ENCODE measurements around the gene MYBBP1A. TPM values are rescaled to one million over a fixed set of nuclear protein-coding genes. Genes with fewer than 3 reads are reported as not detected.

Gene MYBBP1A
- total RNA-seq, 4 donors from 2014 or later = 73.4 to 127 (median 83.8) TPM

GRCh38 chr17:4576729-4577322, 21.6 kb upstream of the MYBBP1A start:
- TF ChIP-seq POLR2AphosphoS5 (IDR thresholded peaks at IDR 0.05) = no peak
- no peak for TF ChIP-seq EP300 (IDR thresholded peaks at IDR 0.05)
- TF ChIP-seq POLR2A (IDR thresholded peaks at IDR 0.05) = no peak
- TF ChIP-seq CTCF (IDR thresholded peaks at IDR 0.05) = no peak
- 90% methylated on average over 11 of the region's 18 CpGs for WGBS
- no peak overlapping the region for H3K4me3 ChIP-seq
- no peak for DNase-seq (ENCODE audit: low spot score in 2 of 2)
- peaks cover 7% of the 10 kb centered on the region for H3K27me3 ChIP-seq
- H3K27ac ChIP-seq = no peak overlapping the region
- no peaks in the 10 kb centered on the region for H3K4me1 ChIP-seq
- no peaks in the 10 kb centered on the region for H3K9me3 ChIP-seq
- no peaks in the 10 kb centered on the region for H3K36me3 ChIP-seq

- 79% methylated on average over 6 of the region's 6 CpGs for WGBS
- no peak overlapping the region for H3K27ac ChIP-seq
These were observed 21.0 kb upstream of the MYBBP1A start for GRCh38 chr17:4576161-4576558.

GRCh38 chr17:4574448-4575045, 19.4 kb upstream of the MYBBP1A start:
- Histone ChIP-seq H3K9me3 (no peaks in the 10 kb centered on the region), H3K4me3 (no peak overlapping the region), H3K4me1 (no peaks in the 10 kb centered on the region), H3K36me3 (no peaks in the 10 kb centered on the region), H3K27me3 (no peaks in the 10 kb centered on the region), H3K27ac (no peak overlapping the region)
- DNase-seq (ENCODE audit: low spot score in 2 of 2) = no peak
- TF ChIP-seq POLR2A (IDR thresholded peaks at IDR 0.05) (no peak), EP300 (IDR thresholded peaks at IDR 0.05) (no peak), POLR2AphosphoS5 (IDR thresholded peaks at IDR 0.05) (no peak), CTCF (IDR thresholded peaks at IDR 0.05) (no peak)
- 99% methylated on average over 9 of the region's 9 CpGs for WGBS

More at GRCh38 chr17:4576161-4576558, 21.0 kb upstream of the MYBBP1A start:
- TF ChIP-seq POLR2A (IDR thresholded peaks at IDR 0.05) = no peak
- TF ChIP-seq EP300 (IDR thresholded peaks at IDR 0.05) = no peak
- TF ChIP-seq POLR2AphosphoS5 (IDR thresholded peaks at IDR 0.05) = no peak
- no peak for TF ChIP-seq CTCF (IDR thresholded peaks at IDR 0.05)
- no peaks in the 10 kb centered on the region for H3K9me3 ChIP-seq
- no peaks in the 10 kb centered on the region for H3K36me3 ChIP-seq
- no peak overlapping the region for H3K4me3 ChIP-seq
- no peak for DNase-seq (ENCODE audit: low spot score in 2 of 2)
- H3K4me1 ChIP-seq = no peaks in the 10 kb centered on the region
- peaks cover under 1% of the 10 kb centered on the region for H3K27me3 ChIP-seq

GRCh38 chr17:4573669-4574068, 18.5 kb upstream of the MYBBP1A start:
- TF ChIP-seq EP300 (IDR thresholded peaks at IDR 0.05) = no peak
- TF ChIP-seq POLR2A (IDR thresholded peaks at IDR 0.05) = no peak
- no peak for TF ChIP-seq POLR2AphosphoS5 (IDR thresholded peaks at IDR 0.05)
- no peak for TF ChIP-seq CTCF (IDR thresholded peaks at IDR 0.05)
- no peak for DNase-seq (ENCODE audit: low spot score in 2 of 2)
- no peaks in the 10 kb centered on the region for H3K9me3 ChIP-seq

GRCh38 chr17:4573115-4573514, 17.9 kb upstream of the MYBBP1A start:
- H3K27ac ChIP-seq = no peak overlapping the region
- DNase-seq (ENCODE audit: low spot score in 2 of 2) = no peak
- no peak overlapping the region for H3K4me3 ChIP-seq
- H3K4me1 ChIP-seq = no peaks in the 10 kb centered on the region
- no peaks in the 10 kb centered on the region for H3K9me3 ChIP-seq
- WGBS = 62% methylated on average over 4 of the region's 4 CpGs
- no peaks in the 10 kb centered on the region for H3K36me3 ChIP-seq
- no peaks in the 10 kb centered on the region for H3K27me3 ChIP-seq
- TF ChIP-seq POLR2AphosphoS5 (IDR thresholded peaks at IDR 0.05) (no peak), CTCF (IDR thresholded peaks at IDR 0.05) (no peak), POLR2A (IDR thresholded peaks at IDR 0.05) (no peak), EP300 (IDR thresholded peaks at IDR 0.05) (no peak)

More at GRCh38 chr17:4573669-4574068, 18.5 kb upstream of the MYBBP1A start:
- Histone ChIP-seq H3K36me3 (no peaks in the 10 kb centered on the region), H3K27me3 (no peaks in the 10 kb centered on the region), H3K4me1 (no peaks in the 10 kb centered on the region), H3K4me3 (no peak overlapping the region), H3K27ac (no peak overlapping the region)
- WGBS = 41% methylated on average over 7 of the region's 7 CpGs
